Sigmoid colon (tissue), 4 donors: ENCODE data around the gene VDAC1.

Source experiments
- EP300 ChIP-seq, 4 donors: sonication (generic); formaldehyde crosslinking; IDR thresholded peaks; one replicate each; pipeline ENCODE4 v1.6.1; 2017; ENCODE audit warnings: antibody characterized with exemption in 4 of 4
- POLR2A ChIP-seq, 2 donors: fragments of 450-650 bp; IDR thresholded peaks; one replicate each; pipeline ENCODE4 v1.6.1; 2016; ENCODE audit warnings: antibody characterized with exemption in 2 of 2, mild to moderate bottlenecking in 2 of 2, moderate library complexity in 2 of 2
- TF ChIP-seq, protein P1 (sequence below), 4 experiments: fragments of 450-650 bp in 3 of 4; fragments of 200-600 bp in 1 of 4; IDR thresholded peaks; one replicate each; pipeline ENCODE4 v1.5.1; 2016 to 2019; ENCODE audit warnings: antibody characterized with exemption in 4 of 4, mild to moderate bottlenecking in 3 of 4, moderate library complexity in 2 of 4

- TF ChIP-seq, protein P1, sequence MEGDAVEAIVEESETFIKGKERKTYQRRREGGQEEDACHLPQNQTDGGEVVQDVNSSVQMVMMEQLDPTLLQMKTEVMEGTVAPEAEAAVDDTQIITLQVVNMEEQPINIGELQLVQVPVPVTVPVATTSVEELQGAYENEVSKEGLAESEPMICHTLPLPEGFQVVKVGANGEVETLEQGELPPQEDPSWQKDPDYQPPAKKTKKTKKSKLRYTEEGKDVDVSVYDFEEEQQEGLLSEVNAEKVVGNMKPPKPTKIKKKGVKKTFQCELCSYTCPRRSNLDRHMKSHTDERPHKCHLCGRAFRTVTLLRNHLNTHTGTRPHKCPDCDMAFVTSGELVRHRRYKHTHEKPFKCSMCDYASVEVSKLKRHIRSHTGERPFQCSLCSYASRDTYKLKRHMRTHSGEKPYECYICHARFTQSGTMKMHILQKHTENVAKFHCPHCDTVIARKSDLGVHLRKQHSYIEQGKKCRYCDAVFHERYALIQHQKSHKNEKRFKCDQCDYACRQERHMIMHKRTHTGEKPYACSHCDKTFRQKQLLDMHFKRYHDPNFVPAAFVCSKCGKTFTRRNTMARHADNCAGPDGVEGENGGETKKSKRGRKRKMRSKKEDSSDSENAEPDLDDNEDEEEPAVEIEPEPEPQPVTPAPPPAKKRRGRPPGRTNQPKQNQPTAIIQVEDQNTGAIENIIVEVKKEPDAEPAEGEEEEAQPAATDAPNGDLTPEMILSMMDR (IDR thresholded peaks at IDR 0.05): no peak
- TF ChIP-seq EP300 (IDR thresholded peaks at IDR 0.05): no peak
- no peak for TF ChIP-seq POLR2A (IDR thresholded peaks at IDR 0.05)
Measured at GRCh38 chr5:133932441-133933168, 72.2 kb downstream of the VDAC1 start.
